Dermis microvascular lymphatic vessel endothelial cell (primary cell): ENCODE measurements around the gene FYN. TPM values are rescaled to one million over a fixed set of nuclear protein-coding genes. Genes with fewer than 3 reads are reported as not detected.
A peak's percentile ranks its signal among the peaks of the same experiment; 100 is the strongest.
"Not testable (repeated sequence)": the region's sequence is repeated elsewhere in the genome, so short reads cannot be mapped to it uniquely, and the experiment has no call there.

ENCODE experiments used
- DNase-seq, 2 donors: peaks; one replicate each; pipeline versions ENCODE4 v3.0.0 to v3.0.0-alpha.2; 2010; ENCODE audit warnings: low read depth in 2 of 2
- total RNA-seq: library from RNA; depleted of rRNA; stranded (reverse); fragments of >200 nt; gene quantifications from 2 replicates; pipeline ENCODE4 v1.2.1, GENCODE V29; 2014

FYN gene
- total RNA-seq, 1 donor from 2014 or later = 77.5 TPM

- DNase-seq = no peak
Observed at GRCh38 chr6:111792241-111792640, 81.0 kb downstream of the FYN start.

- DNase-seq = no peak
Observed at GRCh38 chr6:111791415-111791814, 81.8 kb downstream of the FYN start.

GRCh38 chr6:111789598-111789997 is 83.7 kb downstream of the FYN start:
- DNase-seq = no peak

- DNase-seq = no peak
Observed at GRCh38 chr6:111788379-111789276, 84.6 kb downstream of the FYN start.

- not testable (repeated sequence) for DNase-seq
Observed at GRCh38 chr6:111786151-111786550, 87.1 kb downstream of the FYN start.

GRCh38 chr6:111784433-111784832 is 88.8 kb downstream of the FYN start:
- peak; percentile 46 to 76 for DNase-seq

GRCh38 chr6:111782887-111783466 is 90.3 kb downstream of the FYN start:
- no peak for DNase-seq

GRCh38 chr6:111782192-111782809 is 91.0 kb downstream of the FYN start:
- no peak for DNase-seq

- no peak for DNase-seq
Observed at GRCh38 chr6:111781041-111781708, 92.1 kb downstream of the FYN start.

- no peak for DNase-seq
Observed at GRCh38 chr6:111780393-111780792, 92.9 kb downstream of the FYN start.

GRCh38 chr6:111779660-111780059 is 93.6 kb downstream of the FYN start:
- no peak for DNase-seq

- DNase-seq = no peak
Observed at GRCh38 chr6:111779031-111779430, 94.2 kb downstream of the FYN start.

- DNase-seq = no peak
Observed at GRCh38 chr6:111777357-111777756, 95.9 kb downstream of the FYN start.

GRCh38 chr6:111776236-111777221 is 96.7 kb downstream of the FYN start:
- DNase-seq = no peak

GRCh38 chr6:111775145-111775922 is 97.9 kb downstream of the FYN start:
- DNase-seq = no peak

GRCh38 chr6:111774346-111774703 is 98.9 kb downstream of the FYN start:
- DNase-seq = no peak

GRCh38 chr6:111773501-111774345 is 99.5 kb downstream of the FYN start:
- no peak for DNase-seq

GRCh38 chr6:111772381-111772780 is 100.9 kb downstream of the FYN start:
- DNase-seq = no peak

- DNase-seq = no peak
Observed at GRCh38 chr6:111771629-111772028, 101.6 kb downstream of the FYN start.
